A549 treated with AZD2906 at 1 μM for 4 hours (cell line): ENCODE data around the gene ATF5. TPM values are rescaled to one million over a fixed set of nuclear protein-coding genes. Genes with fewer than 3 reads are reported as not detected.

Experiments used
- total RNA-seq: library from RNA; stranded (reverse); fragments of 200-300 nt; extraction: Qiagen RNA extraction; gene quantifications from 5 replicates; pipeline ENCODE4 v1.2.3, GENCODE V29; 2022

The ATF5 gene
- total RNA-seq = 46.4 to 52.5 TPM (median 47.7 TPM) in 5 replicates

GRCh38 chr19:49929121-49929610, at the start of gene ATF5, which contains the start of gene NUP62:
TSS of gene ATF5 (plus strand) at chr19:49929205. CDS start at chr19:49930851, 1,646 bp downstream.
TSS of gene NUP62 (minus strand) at chr19:49929504. CDS start at chr19:49909807, 19,697 bp downstream.

GRCh38 chr19:49896863-49897621, 32.0 kb upstream of the ATF5 start, which contains the start of gene IL4I1:
TSS of gene IL4I1 (minus strand) at chr19:49896887. CDS start at chr19:49896160, 727 bp downstream.

DNA sequence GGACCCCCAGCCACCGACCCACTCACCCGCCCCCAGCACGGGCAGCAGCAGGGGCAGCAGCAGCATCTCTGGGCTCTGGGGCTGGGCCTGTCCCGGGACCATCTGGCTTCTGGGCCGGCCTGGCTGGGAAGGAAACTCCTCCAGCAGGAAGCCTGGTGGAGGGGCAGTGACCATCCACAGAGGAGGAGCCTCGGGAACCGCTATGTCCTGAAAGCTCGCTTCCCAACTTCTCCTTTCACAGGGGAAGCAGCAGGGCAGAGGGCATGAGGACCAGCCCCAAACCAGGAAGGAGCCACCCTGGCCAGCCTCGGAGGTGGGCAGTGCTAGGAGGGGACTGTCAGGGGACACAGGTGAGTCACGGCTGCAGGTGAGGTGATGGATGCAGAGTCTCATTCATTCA, 32.0 kb downstream of the ATF5 start, which contains the start of gene SIGLEC11:
Gene SIGLEC11 (minus strand): TSS at position 193 of the 400 bp plus-strand sequence. CDS start 91 bp downstream, at position 102.

Other genes with a start within 250 kb of the ATF5 start
- gene ADM5, start 239.6 kb upstream of the ATF5 start, total RNA-seq = 2.9 to 5.7 TPM (median 5.0 TPM) in 5 replicates
- 9.8 to 15.7 TPM (median 12.9 TPM) in 5 replicates for gene CPT1C, start 238.1 kb upstream of the ATF5 start, total RNA-seq
- gene TSKS, start 165.9 kb upstream of the ATF5 start, total RNA-seq = not detected in 5 replicates
- 45.0 to 59.7 TPM (median 55.3 TPM) in 5 replicates for gene AP2A1, start 162.2 kb upstream of the ATF5 start, total RNA-seq
- gene FUZ, start 115.9 kb upstream of the ATF5 start, total RNA-seq = 14.8 to 15.7 TPM (median 15.3 TPM) in 5 replicates
- gene MED25, start 110.9 kb upstream of the ATF5 start, total RNA-seq = 50.2 to 70.6 TPM (median 70.4 TPM) in 5 replicates
- 105 to 154 TPM (median 149 TPM) in 5 replicates for gene PTOV1, start 78.0 kb upstream of the ATF5 start, total RNA-seq
- gene PNKP, start 61.6 kb upstream of the ATF5 start, total RNA-seq = 34.8 to 51.2 TPM (median 47.0 TPM) in 5 replicates
- gene AKT1S1, start 51.9 kb upstream of the ATF5 start, total RNA-seq = 68.1 to 118 TPM (median 112 TPM) in 5 replicates
- 19.9 to 22.5 TPM (median 21.7 TPM) in 5 replicates for gene TBC1D17, start 51.5 kb upstream of the ATF5 start, total RNA-seq
- gene IL4I1, start 32.3 kb upstream of the ATF5 start, total RNA-seq = 0.74 to 0.86 TPM (median 0.79 TPM) in 5 replicates
- 75.7 to 88.4 TPM (median 84.1 TPM) in 5 replicates for gene NUP62, start 299 bp downstream of the ATF5 start, total RNA-seq
- gene SIGLEC11, start 32.0 kb downstream of the ATF5 start, total RNA-seq = 0.09 to 0.17 TPM (median 0.09 TPM) in 5 replicates
- gene VRK3, start 96.2 kb downstream of the ATF5 start, total RNA-seq = 37.6 to 39.0 TPM (median 38.3 TPM) in 5 replicates
- gene ZNF473, start 96.8 kb downstream of the ATF5 start, total RNA-seq = 7.5 to 10.3 TPM (median 9.5 TPM) in 5 replicates
- not detected in 5 replicates for gene IZUMO2, start 234.1 kb downstream of the ATF5 start, total RNA-seq